GM12878 (cell line): Measurements from ENCODE around the gene BBS10. TPM values are rescaled to one million over a fixed set of nuclear protein-coding genes. Genes with fewer than 3 reads are reported as not detected.

Source experiments
- ATAC-seq: fragments of 200-7000 bp; cut with Tn5 transposase; 3 replicates; pipeline ENCODE4 v1.9.1; 2020; ENCODE audit warnings: mild to moderate bottlenecking, moderate library complexity
- BruUV-seq: library from RNA; stranded (reverse); fragments of 400-500 nt; replicated peaks from 2 replicates; lab custom pipeline; 2021; lab: Mats Ljungman, UMichigan
- CTCF ChIA-PET: fragments of 300-600 bp; sonication (Branson Sonifier 250); formaldehyde crosslinking; extraction: SDS; loops from one replicate; lab custom pipeline; 2021; ENCODE audit warnings: inconsistent platforms; lab: Yijun Ruan, JAX
- POLR2A ChIA-PET: fragments of 350-600 bp; formaldehyde crosslinking; extraction: SDS; loops from one replicate; lab custom pipeline; 2021; ENCODE audit warnings: inconsistent platforms; lab: Charles Lee
- RAD21 ChIA-PET: fragments of 300-600 bp; sonication (Branson Sonifier 250); formaldehyde crosslinking; loops from one replicate; lab custom pipeline; 2023; ENCODE audit warnings: antibody characterized with exemption; ENCODE audit not compliant: unreplicated experiment; lab: Charles Lee
- SMC1A ChIA-PET: fragments of 300-600 bp; sonication (Branson Sonifier 250); formaldehyde crosslinking; loops from one replicate; lab custom pipeline; 2023; ENCODE audit not compliant: unreplicated experiment, uncharacterized antibody; lab: Charles Lee
- DNase-seq: peaks from one replicate; pipeline ENCODE4 v3.0.0-alpha.2; 2011; ENCODE audit warnings: low read depth, low spot score
- FAIRE-seq: peaks from 3 replicates; lab custom pipeline; 2011; peaks lifted over from hg19 to GRCh38; lab: Jason Lieb, UNC
- H2AFZ ChIP-seq: 2 replicates; pipeline ENCODE4 v1.6.0; 2011; ENCODE audit warnings: low read depth, low read length, control low read depth; ENCODE audit not compliant: control insufficient read depth
- H3K27ac ChIP-seq: 2 replicates; pipeline ENCODE4 v1.5.1; 2011; ENCODE audit warnings: control low read depth; ENCODE audit not compliant: control insufficient read depth, insufficient read depth
- H3K27me3 ChIP-seq, 2 experiments: replicated peaks in 1 of 2; 2 replicates each; pipeline versions ENCODE4 v1.6.0 to v1.6.1; 2011; ENCODE audit warnings: low read length in 1 of 2; ENCODE audit not compliant: control insufficient read depth in 2 of 2, insufficient read depth in 2 of 2
- H3K36me3 ChIP-seq, 2 experiments: 2 replicates each; pipeline ENCODE4 v1.5.1; 2011; ENCODE audit warnings: low read length in 1 of 2; ENCODE audit not compliant: control insufficient read depth in 2 of 2, insufficient read depth in 2 of 2
- H3K4me1 ChIP-seq: 2 replicates; pipeline ENCODE4 v1.6.1; 2011; ENCODE audit warnings: mild to moderate bottlenecking, low read length, moderate library complexity, mixed read lengths; ENCODE audit not compliant: control insufficient read depth, insufficient read depth
- H3K4me2 ChIP-seq: 2 replicates; pipeline ENCODE4 v1.6.0; 2011; ENCODE audit warnings: control low read depth; ENCODE audit not compliant: control insufficient read depth, insufficient read depth
- H3K4me3 ChIP-seq: fragments of 200-600 bp; sonication (generic); 2 replicates; pipeline ENCODE4 v1.5.1; 2016
- H3K79me2 ChIP-seq: 2 replicates; pipeline ENCODE4 v1.6.0; 2011; ENCODE audit warnings: low read length; ENCODE audit not compliant: control insufficient read depth, insufficient read depth
- H3K9ac ChIP-seq: 2 replicates; pipeline ENCODE4 v1.8.0; 2011; ENCODE audit warnings: low read length, control low read depth, mixed read lengths; ENCODE audit not compliant: control insufficient read depth, insufficient read depth
- H3K9me3 ChIP-seq: replicated peaks from 3 replicates; pipeline ENCODE4 v1.5.1; 2011; ENCODE audit warnings: mild to moderate bottlenecking, low read length; ENCODE audit not compliant: control insufficient read depth, insufficient read depth
- H4K20me1 ChIP-seq: 2 replicates; pipeline ENCODE4 v1.6.0; 2011; ENCODE audit not compliant: control insufficient read depth, insufficient read depth
- BACH1 ChIP-seq: fragments of 450-650 bp; IDR thresholded peaks from 2 replicates; pipeline ENCODE4 v1.6.1; 2017; ENCODE audit warnings: mild to moderate bottlenecking, borderline replicate concordance
- BCL3 ChIP-seq: IDR thresholded peaks from 2 replicates; pipeline ENCODE4 v1.6.1; 2011; ENCODE audit warnings: borderline replicate concordance, low read depth, mild to moderate bottlenecking, moderate library complexity, low read length; ENCODE audit not compliant: insufficient read depth, poor library complexity, severe bottlenecking
- BHLHE40 ChIP-seq, 2 experiments: fragments of 450-650 bp in 1 of 2; IDR thresholded peaks; 2 replicates each; pipeline ENCODE4 v1.6.1; 2011 to 2017; ENCODE audit warnings: low read depth in 2 of 2, borderline replicate concordance in 1 of 2, improper control_type of control experiment in 1 of 2, low read length in 1 of 2, mild to moderate bottlenecking in 1 of 2
- CHD1 ChIP-seq: IDR thresholded peaks from 2 replicates; pipeline ENCODE4 v1.6.1; 2012; ENCODE audit warnings: low read depth, low read length, improper control_type of control experiment
- CHD2 ChIP-seq: IDR thresholded peaks from 2 replicates; pipeline ENCODE4 v1.6.1; 2011; ENCODE audit warnings: low read depth, low read length, improper control_type of control experiment, borderline replicate concordance
- DPF2 ChIP-seq: fragments of 450-650 bp; IDR thresholded peaks from 2 replicates; pipeline ENCODE4 v1.6.1; 2017; ENCODE audit warnings: mild to moderate bottlenecking
- EGR1 ChIP-seq, 2 experiments: IDR thresholded peaks; 1 replicate in 1 of 2; 2 replicates in 1 of 2; pipeline ENCODE4 v1.6.1; 2011 to 2012; ENCODE audit warnings: low read depth in 2 of 2, low read length in 2 of 2, borderline replicate concordance in 1 of 2, mild to moderate bottlenecking in 1 of 2, moderate library complexity in 1 of 2
- FOXM1 ChIP-seq: IDR thresholded peaks from 2 replicates; pipeline ENCODE4 v1.6.1; 2012; ENCODE audit warnings: low read depth, mild to moderate bottlenecking, inconsistent platforms, low read length, moderate library complexity
- JUNB ChIP-seq: IDR thresholded peaks from 2 replicates; pipeline ENCODE4 v1.6.1; 2016; ENCODE audit warnings: antibody characterized with exemption, mild to moderate bottlenecking
- KAT2A ChIP-seq: conservative IDR thresholded peaks from 2 replicates; pipeline ENCODE4 v1.6.1; 2011; ENCODE audit warnings: low read depth, low read length; ENCODE audit not compliant: control insufficient read depth
- MAX ChIP-seq: IDR thresholded peaks from 2 replicates; pipeline ENCODE4 v1.6.1; 2012; ENCODE audit warnings: low read depth, low read length, improper control_type of control experiment
- MYB ChIP-seq: fragments of 150-350 bp; IDR thresholded peaks from 2 replicates; pipeline ENCODE4 v1.6.1; 2014; ENCODE audit warnings: mild to moderate bottlenecking, low read depth, low read length, borderline replicate concordance
- POLR2AphosphoS2 ChIP-seq: IDR thresholded peaks from 2 replicates; pipeline ENCODE4 v1.6.1; 2011; ENCODE audit warnings: low read depth, mild to moderate bottlenecking, low read length, improper control_type of control experiment, moderate library complexity
- YY1 ChIP-seq: IDR thresholded peaks from 2 replicates; pipeline ENCODE4 v1.6.1; 2011; ENCODE audit warnings: low read depth, mild to moderate bottlenecking, low read length
- ZNF274 ChIP-seq: IDR thresholded peaks from one replicate; pipeline ENCODE4 v1.8.0; 2011; ENCODE audit not compliant: insufficient read length, insufficient read depth
- WGBS: methylation state at CpG from one replicate; pipeline ENCODE4 v1.1.6; 2016; ENCODE audit warnings: low lambda C conversion rate; ENCODE audit not compliant: insufficient replicate concordance, insufficient coverage; ENCODE audit errors: missing lambda C conversion rate; 5-methylcytosine and 5-hydroxymethylcytosine counted together
- in situ Hi-C: fragments of 300-500 bp; cut with MboI; formaldehyde crosslinking; loops from 9 replicates; pipeline ENCODE4 v1.14.3; 2018; ENCODE audit warnings: mixed read lengths
- intact Hi-C: fragments of 100-400 bp; cut with micrococcal nuclease; formaldehyde crosslinking; loops from one replicate; pipeline ENCODE4 v1.14.2; 2022; ENCODE audit not compliant: unreplicated experiment
- polyA plus RNA-seq, 11 experiments: library from polyadenylated mRNA; depleted of rRNA in 4 of 11; unstranded in 6 of 11; stranded (reverse) in 5 of 11; fragments of >200 nt; fragmentation: Nextera tagmentation in 4 of 11; fragmentation: Illumina TruSeq in 1 of 11; extraction: Ambion mirVana in 4 of 11; extraction: Trizol in 1 of 11; gene quantifications; 1 replicate in 1 of 11; 2 replicates in 10 of 11; pipeline versions ENCODE4 v1.2.1 to v1.2.3, GENCODE V29; 2011 to 2016; ENCODE audit warnings: inconsistent platforms in 2 of 11, missing spikeins in 2 of 11, low read depth in 1 of 11
- total RNA-seq, 4 experiments: library from RNA; depleted of rRNA in 3 of 4; stranded (reverse); fragments of >200 nt in 3 of 4; fragmentation: Illumina TruSeq in 1 of 4; extraction: Trizol in 1 of 4; gene quantifications; 2 replicates each; pipeline versions ENCODE4 v1.2.1 to v1.2.3, GENCODE V29; 2013 to 2021
- TF ChIP-seq, protein P1 (sequence below): fragments of 450-650 bp; IDR thresholded peaks from 2 replicates; pipeline ENCODE4 v1.6.1; 2016; ENCODE audit warnings: mild to moderate bottlenecking
- TF ChIP-seq, protein P2 (sequence below): fragments of 450-650 bp; IDR thresholded peaks from 2 replicates; pipeline ENCODE4 v1.6.1; 2014; ENCODE audit warnings: mild to moderate bottlenecking

BBS10 gene
- total and polyA plus RNA-seq, 10 of the 15 experiments (the other 5 are each of a cell fraction or from before 2014, with no cell fraction given): 1.2 to 9.8 (median 5.9) TPM

DNA sequence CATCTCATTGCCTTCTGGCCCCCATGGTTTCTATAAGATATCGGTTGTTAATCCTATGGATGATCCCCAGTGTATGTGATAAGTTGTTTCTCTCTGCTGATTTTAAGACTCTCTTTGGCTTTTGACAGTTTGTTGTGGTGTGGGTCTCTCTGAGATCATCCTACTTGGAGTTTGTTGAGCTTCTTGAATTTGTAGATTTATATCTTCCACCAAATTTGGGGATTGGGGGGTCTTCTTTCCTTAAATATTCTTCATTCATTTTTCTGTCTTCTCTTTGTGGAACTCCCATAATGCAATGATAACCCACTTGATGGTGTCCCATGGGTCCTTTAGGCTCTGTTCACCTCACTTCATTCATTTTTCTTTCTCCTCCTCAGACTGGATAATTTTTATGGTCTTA lies 20.0 kb upstream of the BBS10 start:
- Histone ChIP-seq H3K79me2 (no peaks in the 10 kb centered on the region), H2AFZ (no peak overlapping the region)
- 100% methylated on average over 1 of the region's 1 CpG for WGBS
- TF ChIP-seq EGR1 (IDR thresholded peaks at IDR 0.05; ENCODE audit: borderline replicate concordance in 1 of 2, low read depth in 2 of 2, low read length in 2 of 2) (no peak), POLR2AphosphoS2 (no peak), KAT2A (no peak), BACH1 (no peak), DPF2 (no peak), BCL3 (no peak), MAX (no peak), CHD1 (no peak), BHLHE40 (IDR thresholded peaks at IDR 0.05; ENCODE audit: borderline replicate concordance in 1 of 2, low read depth in 2 of 2, low read length in 1 of 2) (no peak), YY1 (no peak), MYB (no peak), JUNB (no peak), CHD2 (no peak), FOXM1 (no peak), ZNF274 (no peak)
- TF ChIP-seq, protein P1, sequence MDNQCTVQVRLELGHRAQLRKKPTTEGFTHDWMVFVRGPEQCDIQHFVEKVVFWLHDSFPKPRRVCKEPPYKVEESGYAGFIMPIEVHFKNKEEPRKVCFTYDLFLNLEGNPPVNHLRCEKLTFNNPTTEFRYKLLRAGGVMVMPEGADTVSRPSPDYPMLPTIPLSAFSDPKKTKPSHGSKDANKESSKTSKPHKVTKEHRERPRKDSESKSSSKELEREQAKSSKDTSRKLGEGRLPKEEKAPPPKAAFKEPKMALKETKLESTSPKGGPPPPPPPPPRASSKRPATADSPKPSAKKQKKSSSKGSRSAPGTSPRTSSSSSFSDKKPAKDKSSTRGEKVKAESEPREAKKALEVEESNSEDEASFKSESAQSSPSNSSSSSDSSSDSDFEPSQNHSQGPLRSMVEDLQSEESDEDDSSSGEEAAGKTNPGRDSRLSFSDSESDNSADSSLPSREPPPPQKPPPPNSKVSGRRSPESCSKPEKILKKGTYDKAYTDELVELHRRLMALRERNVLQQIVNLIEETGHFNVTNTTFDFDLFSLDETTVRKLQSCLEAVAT: no peak
- TF ChIP-seq, protein P2, sequence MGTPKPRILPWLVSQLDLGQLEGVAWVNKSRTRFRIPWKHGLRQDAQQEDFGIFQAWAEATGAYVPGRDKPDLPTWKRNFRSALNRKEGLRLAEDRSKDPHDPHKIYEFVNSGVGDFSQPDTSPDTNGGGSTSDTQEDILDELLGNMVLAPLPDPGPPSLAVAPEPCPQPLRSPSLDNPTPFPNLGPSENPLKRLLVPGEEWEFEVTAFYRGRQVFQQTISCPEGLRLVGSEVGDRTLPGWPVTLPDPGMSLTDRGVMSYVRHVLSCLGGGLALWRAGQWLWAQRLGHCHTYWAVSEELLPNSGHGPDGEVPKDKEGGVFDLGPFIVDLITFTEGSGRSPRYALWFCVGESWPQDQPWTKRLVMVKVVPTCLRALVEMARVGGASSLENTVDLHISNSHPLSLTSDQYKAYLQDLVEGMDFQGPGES: no peak
- TF ChIP-seq, all 136 proteins: peak for 0
- intact Hi-C loops: loop anchor here (5.0 kb wide), 1 partner anchor 34 kb away; no protein-coding TSS in a partner anchor
- RAD21 ChIA-PET: interaction anchor here (1.3 kb wide), 1 partner anchor 88 kb away, joined by 3 read pairs; no protein-coding TSS in a partner anchor
- Histone ChIP-seq H3K4me3 (no peak overlapping the region), H3K36me3 (peaks cover 0 to 3% of the 10 kb centered on the region in 2 experiments; a peak in 2 of 4 replicates), H3K27ac (no peak overlapping the region), H4K20me1 (no peaks in the 10 kb centered on the region), H3K9ac (no peak overlapping the region), H3K27me3 (no peaks in the 10 kb centered on the region), H3K4me1 (no peaks in the 10 kb centered on the region), H3K9me3 (no peaks in the 10 kb centered on the region), H3K4me2 (no peak overlapping the region)
- DNase-seq (no peak), ATAC-seq (no peak), FAIRE-seq (no peak)
- in situ Hi-C loops: no loop called here
- CTCF ChIA-PET: interaction anchor here (1.1 kb wide), 1 partner anchor 88 kb away, joined by 4 read pairs; no protein-coding TSS in a partner anchor
- no TSS peak for BruUV-seq
- POLR2A ChIA-PET: no interaction called here
- SMC1A ChIA-PET: interaction anchor here (1.3 to 1.4 kb wide), 2 partner anchors 9 to 11 kb away, joined by 3 read pairs; no protein-coding TSS in a partner anchor
